Activated CD4-positive, alpha-beta T cell treated with anti-CD3 and anti-CD28 coated beads, Interleukin-2, amount 50 U/mL, for 24 hours (primary cell): ENCODE measurements around the gene B4GALT5.
"Not testable (repeated sequence)": the region's sequence is repeated elsewhere in the genome, so short reads cannot be mapped to it uniquely, and the experiment has no call there.

ENCODE experiments used
- DNase-seq, 2 donors: peaks; one replicate each; pipeline ENCODE4 v3.0.0-alpha.2; 2020; ENCODE audit warnings: low read depth in 1 of 2, low spot score in 1 of 2

B4GALT5 gene

GRCh38 chr20:49630396-49630951, 83.2 kb downstream of the B4GALT5 start:
- no peak for DNase-seq

GRCh38 chr20:49629606-49630005, 84.1 kb downstream of the B4GALT5 start:
- DNase-seq, result no peak

DNA sequence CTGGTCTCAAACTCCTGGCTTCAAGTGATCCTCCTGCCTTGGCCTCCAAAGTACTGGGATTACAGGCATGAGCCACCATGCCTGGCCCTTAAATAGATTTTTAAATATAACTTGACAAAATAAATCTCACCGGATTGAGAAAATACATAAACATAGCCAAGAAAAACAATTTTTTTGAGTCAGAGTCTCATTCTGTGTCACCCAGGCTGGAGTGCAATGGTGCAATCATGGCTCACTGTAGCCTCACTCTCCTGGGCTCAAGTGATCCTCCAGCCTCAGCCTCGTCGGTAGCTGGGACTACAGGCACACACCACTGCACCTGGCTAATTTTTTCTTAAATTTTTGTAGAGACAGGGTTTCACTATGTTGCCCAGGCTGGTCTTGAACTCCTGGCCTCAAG, 85.4 kb downstream of the B4GALT5 start:
- not testable (repeated sequence) for DNase-seq

- DNase-seq, result no peak
Measured at GRCh38 chr20:49627329-49627761, 86.3 kb downstream of the B4GALT5 start.

GRCh38 chr20:49624988-49625387, 88.7 kb downstream of the B4GALT5 start:
- DNase-seq, result not testable (repeated sequence)

GRCh38 chr20:49624317-49624716, 89.4 kb downstream of the B4GALT5 start:
- DNase-seq, result no peak

DNA sequence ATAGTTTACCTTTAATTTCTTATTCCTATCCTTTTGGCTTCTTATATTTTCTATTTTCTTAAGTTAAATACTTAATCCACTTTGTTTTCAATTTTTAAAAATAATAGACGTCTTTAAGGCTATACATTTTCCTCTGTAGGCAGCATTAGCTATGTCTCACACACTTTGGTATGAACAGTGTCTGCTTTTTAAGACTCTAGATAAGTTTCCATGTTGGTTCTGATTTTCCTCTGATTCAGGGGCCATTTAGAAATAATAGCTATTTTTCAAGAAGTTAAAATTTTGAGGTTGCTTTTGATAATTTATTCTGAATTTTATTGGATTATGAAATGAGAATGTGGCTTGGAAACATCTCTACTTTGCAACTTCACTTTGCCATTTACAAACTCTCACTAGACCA, 91.4 kb downstream of the B4GALT5 start:
- no peak for DNase-seq

- no peak for DNase-seq
Measured at GRCh38 chr20:49620364-49621240, 93.1 kb downstream of the B4GALT5 start.

GRCh38 chr20:49619113-49620048, 94.3 kb downstream of the B4GALT5 start:
- no peak for DNase-seq

DNA sequence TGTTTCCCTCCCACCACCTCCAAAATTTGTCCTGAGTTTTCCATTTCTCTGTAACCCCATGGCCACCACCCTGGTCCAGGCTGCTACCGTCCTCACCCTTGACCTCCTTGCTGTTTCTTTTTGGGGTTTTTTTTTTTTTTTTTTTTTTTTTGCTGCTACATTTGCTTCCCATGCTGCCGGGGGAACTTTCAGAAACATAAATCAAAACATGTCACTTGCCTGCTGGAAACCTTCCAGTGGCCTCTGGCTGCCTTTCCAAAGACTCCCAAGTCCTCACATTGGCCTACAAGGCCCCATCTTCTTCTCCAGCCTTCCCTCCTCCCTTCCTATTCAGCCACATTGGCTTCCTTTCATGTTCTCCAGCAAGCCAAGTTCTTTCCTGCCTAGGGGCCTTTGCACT, 95.4 kb downstream of the B4GALT5 start:
- DNase-seq, result no peak

DNA sequence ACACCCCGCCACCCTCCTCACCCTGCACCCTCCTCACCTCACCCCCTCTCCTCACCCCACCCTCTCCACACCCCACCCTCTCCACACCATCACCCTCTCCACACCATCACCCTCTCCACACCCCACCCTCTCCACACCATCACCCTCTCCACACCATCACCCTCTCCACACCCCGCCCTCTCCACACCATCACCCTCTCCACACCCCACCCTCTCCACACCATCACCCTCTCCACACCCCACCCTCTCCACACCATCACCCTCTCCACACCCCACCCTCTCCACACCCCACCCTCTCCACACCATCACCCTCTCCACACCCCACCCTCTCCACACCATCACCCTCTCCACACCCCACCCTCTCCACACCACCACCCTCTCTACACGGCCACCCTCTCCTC, 96.3 kb downstream of the B4GALT5 start:
- not testable (repeated sequence) for DNase-seq

DNA sequence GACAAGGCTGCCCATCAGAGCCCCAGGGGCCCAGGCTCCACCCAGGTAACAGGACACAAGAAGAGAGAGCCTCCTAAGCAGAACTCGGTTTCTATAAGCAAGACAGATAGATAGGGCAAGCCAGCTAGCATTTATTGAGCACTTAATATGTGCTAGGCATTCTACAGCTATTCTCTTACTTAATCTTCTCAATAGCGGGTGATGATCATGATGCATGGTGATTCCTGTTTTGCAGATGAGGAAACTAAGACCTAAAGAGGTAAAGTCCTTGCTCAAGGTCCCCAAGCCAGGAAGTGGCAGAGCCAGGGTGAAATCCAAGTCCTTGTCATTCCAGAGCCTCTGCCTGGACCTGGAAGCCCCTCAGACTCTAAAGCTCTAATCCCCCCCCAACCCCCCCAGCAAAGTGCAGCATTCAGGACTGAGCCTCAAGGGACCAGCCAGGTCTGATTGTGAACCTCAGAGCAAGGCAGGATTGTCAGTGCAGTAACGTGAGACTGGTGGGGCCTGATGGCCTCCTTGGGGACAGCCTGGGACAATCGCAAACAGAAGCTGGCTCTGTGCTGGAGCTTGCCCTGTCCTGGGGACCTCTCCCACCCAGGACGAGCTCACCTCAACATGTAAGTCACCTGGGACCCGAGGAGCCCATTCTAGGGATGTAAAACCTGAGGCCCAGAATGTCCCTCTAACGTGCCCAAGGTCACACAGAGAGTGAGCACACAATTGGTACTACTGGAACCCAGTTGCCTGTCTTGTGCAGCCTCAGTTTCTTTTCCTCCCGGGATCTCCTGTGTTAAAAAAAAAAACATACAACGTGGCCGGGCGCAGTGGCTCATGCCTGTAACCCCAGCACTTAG, 97.3 kb downstream of the B4GALT5 start:
- DNase-seq, result no peak

- DNase-seq, result no peak
Measured at GRCh38 chr20:49615401-49616153, 98.1 kb downstream of the B4GALT5 start.

GRCh38 chr20:49615051-49615400, 98.7 kb downstream of the B4GALT5 start:
- DNase-seq, result not testable (repeated sequence)

GRCh38 chr20:49614338-49615050, 99.2 kb downstream of the B4GALT5 start:
- no peak for DNase-seq

GRCh38 chr20:49612127-49612738, 101.4 kb downstream of the B4GALT5 start:
- DNase-seq, result no peak

DNA sequence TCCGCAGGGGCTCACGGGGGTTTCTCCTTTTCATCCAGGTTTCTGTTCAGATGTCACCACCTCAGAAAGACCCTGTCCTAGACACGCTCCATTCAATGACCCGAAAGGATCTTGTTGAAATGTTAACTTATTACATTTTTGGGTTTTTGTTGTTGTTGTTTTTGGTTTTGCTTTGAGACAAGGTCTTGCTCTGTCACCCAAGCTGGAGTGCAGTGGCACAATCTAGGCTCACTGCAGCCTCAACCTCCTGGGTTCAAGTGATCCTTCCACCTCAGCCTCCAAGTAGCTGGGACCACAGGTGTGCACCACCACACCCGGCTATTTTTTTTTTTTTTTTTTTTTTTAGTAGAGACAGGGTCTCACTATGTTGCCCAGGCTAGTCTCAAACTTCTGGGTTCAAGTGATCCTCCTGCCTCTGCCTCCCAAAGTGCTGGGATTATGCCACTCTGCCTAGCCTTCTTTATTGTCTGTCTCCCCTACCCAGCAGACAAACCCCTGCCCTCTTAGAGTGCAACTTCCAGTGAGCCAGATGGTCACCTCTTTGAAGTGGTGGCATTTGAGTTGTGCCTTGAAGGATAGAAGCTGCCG, 102.0 kb downstream of the B4GALT5 start:
- DNase-seq, result not testable (repeated sequence)
